Stimulated activated CD4-positive, alpha-beta T cell treated with anti-CD3 and anti-CD28 coated beads, Interleukin-4, amount 100 ng/mL, for 48 hours (primary cell): ENCODE results near the gene ALKBH2.

Experiments
- DNase-seq, 2 donors: peaks; one replicate each; pipeline ENCODE4 v3.0.0-alpha.2; 2020; ENCODE audit warnings: low read depth in 2 of 2

The ALKBH2 gene

GRCh38 chr12:109093022-109093918 lies at the start of gene ALKBH2:
Gene ALKBH2, minus strand, starts transcription at chr12:109093472. Its CDS starts 686 bp downstream, at chr12:109092786.
- peak; percentile 91 to 92 for DNase-seq

- no peak for DNase-seq
Observed at GRCh38 chr12:109140560-109140959, 47.3 kb upstream of the ALKBH2 start.

- DNase-seq = no peak
Observed at GRCh38 chr12:109139791-109140190, 46.5 kb upstream of the ALKBH2 start.

GRCh38 chr12:109139360-109139759 lies 46.1 kb upstream of the ALKBH2 start:
- DNase-seq = no peak

GRCh38 chr12:109137055-109137454 lies 43.8 kb upstream of the ALKBH2 start:
- no peak for DNase-seq

- DNase-seq = no peak
Observed at GRCh38 chr12:109134186-109134917, 41.1 kb upstream of the ALKBH2 start.

- no peak for DNase-seq
Observed at GRCh38 chr12:109131154-109132050, 38.1 kb upstream of the ALKBH2 start.

- DNase-seq = no peak
Observed at GRCh38 chr12:109130297-109131153, 37.3 kb upstream of the ALKBH2 start.

GRCh38 chr12:109127533-109128242 lies 34.4 kb upstream of the ALKBH2 start:
- no peak for DNase-seq

- no peak for DNase-seq
Observed at GRCh38 chr12:109126784-109127183, 33.5 kb upstream of the ALKBH2 start.

- DNase-seq = no peak
Observed at GRCh38 chr12:109125791-109126190, 32.5 kb upstream of the ALKBH2 start.

- no peak for DNase-seq
Observed at GRCh38 chr12:109124878-109125648, 31.8 kb upstream of the ALKBH2 start.

- no peak for DNase-seq
Observed at GRCh38 chr12:109121346-109121880, 28.1 kb upstream of the ALKBH2 start.

GRCh38 chr12:109120557-109120956 lies 27.3 kb upstream of the ALKBH2 start:
- DNase-seq = no peak

GRCh38 chr12:109120095-109120494 lies 26.8 kb upstream of the ALKBH2 start:
- DNase-seq = no peak

GRCh38 chr12:109116611-109116949 lies 23.3 kb upstream of the ALKBH2 start:
- no peak for DNase-seq

GRCh38 chr12:109115758-109116610 lies 22.7 kb upstream of the ALKBH2 start, which contains the start of gene ACACB:
Gene ACACB, plus strand, starts transcription at chr12:109116587. Its CDS starts 22,819 bp downstream, at chr12:109139406.
- no peak for DNase-seq

GRCh38 chr12:109115404-109115757 lies 22.1 kb upstream of the ALKBH2 start:
- no peak for DNase-seq
